Activated T-cell treated with anti-CD3 and anti-CD28 coated beads, Interleukin-2, amount 50 U/mL, for 4 hours (primary cell): Measurements from ENCODE around the gene LRP2BP. TPM values are rescaled to one million over a fixed set of nuclear protein-coding genes. Genes with fewer than 3 reads are reported as not detected.
"Not testable (repeated sequence)": the region's sequence is repeated elsewhere in the genome, so short reads cannot be mapped to it uniquely, and the experiment has no call there.

Experiments
- ATAC-seq, 2 donors: fragments of 200-7000 bp; cut with Tn5 transposase; one replicate each; pipeline ENCODE4 v1.10.0; 2021
- DNase-seq: peaks from one replicate; pipeline ENCODE4 v3.0.0-alpha.2; 2020
- H3K27me3 Mint-ChIP-seq: one replicate; pipeline ENCODE4 v1.8.0; 2021; ENCODE audit warnings: low read depth, mixed read lengths
- H3K36me3 Mint-ChIP-seq: one replicate; pipeline ENCODE4 v1.8.0; 2022; ENCODE audit warnings: mixed read lengths; ENCODE audit not compliant: insufficient read depth
- H3K4me1 Mint-ChIP-seq: one replicate; pipeline ENCODE4 v1.8.0; 2021; ENCODE audit warnings: low read depth, mixed read lengths
- H3K4me3 Mint-ChIP-seq: one replicate; pipeline ENCODE4 v1.8.0; 2021; ENCODE audit warnings: mild to moderate bottlenecking, moderate library complexity, mixed read lengths
- H3K9me3 Mint-ChIP-seq: one replicate; pipeline ENCODE4 v1.8.0; 2021; ENCODE audit warnings: mixed read lengths
- total RNA-seq, 3 donors: library from RNA; stranded (reverse); gene quantifications; one replicate each; pipeline ENCODE4 v1.2.1, GENCODE V29; 2021

LRP2BP gene
- total RNA-seq, 3 donors from 2014 or later, result 0.16 to 0.40 (median 0.21) TPM

GRCh38 chr4:185382754-185383153 lies 13.0 kb downstream of the LRP2BP start:
- DNase-seq (no peak), ATAC-seq (no peak)
- Mint-ChIP-seq H3K4me3 (no peak overlapping the region), H3K9me3 (peaks cover 10% of the 10 kb centered on the region), H3K36me3 (peaks cover 6% of the 10 kb centered on the region), H3K27me3 (peaks cover 3% of the 10 kb centered on the region), H3K4me1 (peaks cover 7% of the 10 kb centered on the region)

- peaks cover 6% of the 10 kb centered on the region for H3K36me3 Mint-ChIP-seq
- H3K4me3 Mint-ChIP-seq, result no peak overlapping the region
- ATAC-seq, result no peak
- H3K9me3 Mint-ChIP-seq, result peaks cover 10% of the 10 kb centered on the region
- no peak for DNase-seq
- peaks cover 7% of the 10 kb centered on the region for H3K4me1 Mint-ChIP-seq
- H3K27me3 Mint-ChIP-seq, result peaks cover 3% of the 10 kb centered on the region
Measured at GRCh38 chr4:185381288-185382196, 14.2 kb downstream of the LRP2BP start.

GRCh38 chr4:185380320-185380719 lies 15.4 kb downstream of the LRP2BP start:
- peaks cover 6% of the 10 kb centered on the region for H3K36me3 Mint-ChIP-seq
- H3K27me3 Mint-ChIP-seq, result peaks cover 1% of the 10 kb centered on the region
- peaks cover 7% of the 10 kb centered on the region for H3K4me1 Mint-ChIP-seq
- peaks cover 10% of the 10 kb centered on the region for H3K9me3 Mint-ChIP-seq
- no peak for ATAC-seq
- DNase-seq, result no peak
- no peak overlapping the region for H3K4me3 Mint-ChIP-seq

- ATAC-seq (no peak), DNase-seq (no peak)
- peaks cover 10% of the 10 kb centered on the region for H3K9me3 Mint-ChIP-seq
- peaks cover 3% of the 10 kb centered on the region for H3K4me1 Mint-ChIP-seq
- H3K4me3 Mint-ChIP-seq, result no peak overlapping the region
- H3K36me3 Mint-ChIP-seq, result peaks cover 6% of the 10 kb centered on the region
- H3K27me3 Mint-ChIP-seq, result no peaks in the 10 kb centered on the region
Measured at GRCh38 chr4:185379326-185380295, 16.1 kb downstream of the LRP2BP start.

GRCh38 chr4:185378264-185378663 lies 17.5 kb downstream of the LRP2BP start:
- ATAC-seq (no peak), DNase-seq (no peak)
- no peak overlapping the region for H3K4me3 Mint-ChIP-seq
- peaks cover 6% of the 10 kb centered on the region for H3K36me3 Mint-ChIP-seq
- no peaks in the 10 kb centered on the region for H3K4me1 Mint-ChIP-seq
- H3K27me3 Mint-ChIP-seq, result no peaks in the 10 kb centered on the region
- H3K9me3 Mint-ChIP-seq, result peaks cover 10% of the 10 kb centered on the region

GRCh38 chr4:185374573-185374972 lies 21.2 kb downstream of the LRP2BP start:
- Mint-ChIP-seq H3K4me1 (no peaks in the 10 kb centered on the region), H3K4me3 (no peak overlapping the region), H3K36me3 (peaks cover 10% of the 10 kb centered on the region), H3K27me3 (no peaks in the 10 kb centered on the region), H3K9me3 (no peaks in the 10 kb centered on the region)
- ATAC-seq (no peak), DNase-seq (no peak)

GRCh38 chr4:185374027-185374426 lies 21.7 kb downstream of the LRP2BP start:
- no peaks in the 10 kb centered on the region for H3K27me3 Mint-ChIP-seq
- peaks cover 10% of the 10 kb centered on the region for H3K36me3 Mint-ChIP-seq
- H3K9me3 Mint-ChIP-seq, result no peaks in the 10 kb centered on the region
- ATAC-seq (no peak), DNase-seq (no peak)
- no peak overlapping the region for H3K4me3 Mint-ChIP-seq
- no peaks in the 10 kb centered on the region for H3K4me1 Mint-ChIP-seq

GRCh38 chr4:185371702-185372101 lies 24.0 kb downstream of the LRP2BP start:
- Mint-ChIP-seq H3K4me3 (no peak overlapping the region), H3K4me1 (no peaks in the 10 kb centered on the region), H3K9me3 (no peaks in the 10 kb centered on the region), H3K36me3 (peaks cover 10% of the 10 kb centered on the region), H3K27me3 (no peaks in the 10 kb centered on the region)
- DNase-seq (no peak), ATAC-seq (no peak)

- Mint-ChIP-seq H3K27me3 (no peaks in the 10 kb centered on the region), H3K4me1 (no peaks in the 10 kb centered on the region), H3K36me3 (peaks cover 10% of the 10 kb centered on the region), H3K9me3 (no peaks in the 10 kb centered on the region), H3K4me3 (no peak overlapping the region)
- no peak for DNase-seq
- no peak for ATAC-seq
Measured at GRCh38 chr4:185370268-185370949, 25.3 kb downstream of the LRP2BP start.

- DNase-seq, result no peak
- H3K4me1 Mint-ChIP-seq, result no peaks in the 10 kb centered on the region
- H3K27me3 Mint-ChIP-seq, result no peaks in the 10 kb centered on the region
- no peak overlapping the region for H3K4me3 Mint-ChIP-seq
- ATAC-seq, result no peak
- no peaks in the 10 kb centered on the region for H3K9me3 Mint-ChIP-seq
- H3K36me3 Mint-ChIP-seq, result peaks cover 10% of the 10 kb centered on the region
Measured at GRCh38 chr4:185369731-185370130, 26.0 kb downstream of the LRP2BP start.

GRCh38 chr4:185364886-185365285 lies 30.8 kb downstream of the LRP2BP start:
- no peak overlapping the region for H3K4me3 Mint-ChIP-seq
- no peak for DNase-seq
- no peak for ATAC-seq
- no peaks in the 10 kb centered on the region for H3K9me3 Mint-ChIP-seq
- no peaks in the 10 kb centered on the region for H3K4me1 Mint-ChIP-seq
- peaks cover 3% of the 10 kb centered on the region for H3K36me3 Mint-ChIP-seq
- H3K27me3 Mint-ChIP-seq, result no peaks in the 10 kb centered on the region

- DNase-seq, result no peak
- no peaks in the 10 kb centered on the region for H3K9me3 Mint-ChIP-seq
- ATAC-seq, result no peak
- H3K27me3 Mint-ChIP-seq, result no peaks in the 10 kb centered on the region
- no peak overlapping the region for H3K4me3 Mint-ChIP-seq
- H3K36me3 Mint-ChIP-seq, result peaks cover 9% of the 10 kb centered on the region
- H3K4me1 Mint-ChIP-seq, result no peaks in the 10 kb centered on the region
Measured at GRCh38 chr4:185363251-185363650, 32.5 kb downstream of the LRP2BP start.

- not testable (repeated sequence) for H3K27me3 Mint-ChIP-seq, DNase-seq, H3K4me1 Mint-ChIP-seq, ATAC-seq, H3K4me3 Mint-ChIP-seq, H3K9me3 Mint-ChIP-seq
- H3K36me3 Mint-ChIP-seq, result peaks cover 14% of the 10 kb centered on the region
Measured at GRCh38 chr4:185362570-185362969, 33.2 kb downstream of the LRP2BP start.

GRCh38 chr4:185361872-185362271 lies 33.9 kb downstream of the LRP2BP start:
- Mint-ChIP-seq H3K36me3 (peaks cover 15% of the 10 kb centered on the region), H3K4me1 (no peaks in the 10 kb centered on the region), H3K9me3 (no peaks in the 10 kb centered on the region), H3K27me3 (no peaks in the 10 kb centered on the region), H3K4me3 (no peak overlapping the region)
- ATAC-seq (no peak), DNase-seq (no peak)
